RCC 7860 (cell line): ENCODE measurements around the gene GMPPA.

Experiments
- DNase-seq: peaks from one replicate; pipeline ENCODE4 v3.0.0-alpha.2; 2015; ENCODE audit warnings: low spot score
- FAIRE-seq: peaks from 2 replicates; lab custom pipeline; 2012; peaks lifted over from hg19 to GRCh38; lab: Jason Lieb, UNC

The GMPPA gene

DNA sequence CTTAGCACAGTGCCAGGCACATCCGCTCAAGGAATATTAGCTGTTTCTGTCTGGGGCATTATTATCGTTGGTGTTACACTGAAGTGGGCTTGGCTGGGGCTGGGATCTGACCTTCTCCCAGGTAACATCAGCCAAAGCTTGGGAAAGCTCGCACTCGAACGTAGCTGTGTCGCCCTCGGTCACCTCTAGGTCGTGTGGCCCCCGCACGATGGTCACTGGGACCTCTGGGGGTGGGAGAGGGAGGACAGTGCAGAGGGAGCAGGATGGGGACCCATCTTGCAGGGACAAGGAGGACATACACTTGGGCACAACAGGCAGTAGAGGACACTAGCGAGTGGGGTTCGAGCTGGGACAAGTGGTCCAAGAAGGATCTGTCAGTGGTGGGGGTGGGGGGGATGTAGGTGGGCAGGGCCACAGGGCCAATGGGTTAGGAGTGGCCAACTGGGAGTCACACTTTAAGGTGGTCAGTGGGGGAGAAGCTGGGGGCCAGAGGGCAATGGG lies 54.8 kb downstream of the GMPPA start:
- FAIRE-seq (no peak), DNase-seq (no peak)

DNA sequence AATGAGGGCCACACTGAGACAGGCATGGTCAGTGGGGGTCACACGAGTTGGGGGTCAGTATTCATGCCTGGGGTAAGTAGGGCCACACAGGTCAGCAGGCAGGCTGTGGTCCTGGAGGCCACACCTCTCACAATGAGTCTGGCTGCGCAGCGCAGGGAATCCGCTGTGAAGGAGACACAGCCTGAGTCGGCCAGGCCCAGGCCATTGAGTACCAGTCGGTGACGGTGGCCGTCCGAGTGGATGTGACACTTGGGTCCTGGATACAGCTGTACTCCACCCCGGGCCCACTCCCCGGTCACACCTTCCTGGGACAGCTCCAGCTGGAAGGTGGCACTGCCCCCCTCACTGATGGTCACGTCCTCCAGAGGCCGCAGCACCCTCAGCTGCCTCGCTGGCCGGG lies 55.7 kb downstream of the GMPPA start:
- FAIRE-seq (no peak), DNase-seq (no peak)

DNA sequence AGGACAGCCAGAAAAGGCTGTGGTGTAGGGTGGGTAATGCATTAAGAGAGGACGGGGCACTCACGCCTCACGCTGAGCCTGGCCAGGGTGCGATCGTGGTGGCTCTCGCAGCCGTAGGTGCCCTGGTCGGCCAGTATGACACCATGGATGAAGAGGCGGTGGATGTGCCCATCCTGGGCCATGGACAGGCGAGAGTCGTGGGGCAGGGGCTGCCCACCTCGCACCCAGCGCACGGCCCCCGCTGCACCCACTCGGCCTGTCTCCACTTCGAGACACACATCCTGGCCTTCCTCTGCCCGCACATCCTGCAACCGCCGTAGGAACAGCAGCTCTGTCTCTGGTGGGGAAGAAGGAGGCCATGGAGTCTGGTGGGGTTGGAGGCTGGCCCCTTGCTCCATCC lies 57.3 kb downstream of the GMPPA start:
- FAIRE-seq (no peak), DNase-seq (no peak)

DNA sequence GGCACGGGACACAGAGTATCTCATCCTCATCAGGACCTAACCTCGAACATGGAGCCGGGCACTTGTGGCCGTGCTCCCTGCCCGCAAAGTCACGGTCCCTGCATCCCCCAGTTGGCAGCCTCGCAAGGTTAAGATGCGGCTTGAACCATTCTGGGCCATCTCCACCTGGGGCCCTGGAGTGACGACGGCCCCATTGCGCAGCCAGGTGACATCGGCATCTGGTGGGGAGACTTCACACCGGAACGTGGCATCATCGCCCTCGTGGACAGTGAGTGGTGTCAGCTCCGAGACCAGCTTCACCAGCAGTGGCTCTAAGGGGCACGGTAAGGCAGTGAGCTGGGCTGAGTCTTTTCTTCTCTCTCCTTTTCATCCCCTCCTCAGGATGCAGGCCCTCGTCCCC lies 57.7 kb downstream of the GMPPA start:
- DNase-seq (no peak), FAIRE-seq (no peak)
